Activated naive CD4-positive, alpha-beta T cell treated with anti-CD3 and anti-CD28 coated beads, Interleukin-2, amount 50 U/mL, for 72 hours (primary cell): ENCODE data around the gene GOLGA6C. TPM values are rescaled to one million over a fixed set of nuclear protein-coding genes. Genes with fewer than 3 reads are reported as not detected.
"Not testable (repeated sequence)": the region's sequence is repeated elsewhere in the genome, so short reads cannot be mapped to it uniquely, and the experiment has no call there.

Source experiments
- ATAC-seq, 2 donors: fragments of 150-1000 bp; cut with Tn5 transposase; 2 replicates each; pipeline ENCODE4 v1.10.0; 2021; ENCODE audit warnings: mild to moderate bottlenecking in 2 of 2, moderate library complexity in 2 of 2
- DNase-seq, 2 donors: peaks; one replicate each; pipeline ENCODE4 v3.0.0; 2021 to 2022; ENCODE audit warnings: low spot score in 2 of 2
- H3K27ac Mint-ChIP-seq, 2 donors: one replicate each; pipeline ENCODE4 v1.8.0; 2022; ENCODE audit warnings: mild to moderate bottlenecking in 2 of 2, mixed read lengths in 2 of 2
- H3K36me3 Mint-ChIP-seq, 2 donors: one replicate each; pipeline ENCODE4 v1.8.0; 2022; ENCODE audit warnings: mixed read lengths in 2 of 2
- H3K9me3 Mint-ChIP-seq, 2 donors: one replicate each; pipeline ENCODE4 v1.8.0; 2022; ENCODE audit warnings: mixed read lengths in 2 of 2
- total RNA-seq, 2 donors: library from RNA; stranded (reverse); gene quantifications; one replicate each; pipeline ENCODE4 v1.2.3, GENCODE V29; 2022

The GOLGA6C gene
- under 1 TPM in 1 of 2 donors, not detected in 1; 0.11 TPM for total RNA-seq

GRCh38 chr15:75258034-75258433 is at the start of gene GOLGA6C:
Gene GOLGA6C, plus strand, starts transcription at chr15:75258334. Its CDS starts 265 bp downstream, at chr15:75258599.
- not testable (repeated sequence) for ATAC-seq, H3K9me3 Mint-ChIP-seq, H3K27ac Mint-ChIP-seq, DNase-seq, H3K36me3 Mint-ChIP-seq

- no peak for DNase-seq
- H3K9me3 Mint-ChIP-seq = no peaks in the 10 kb centered on the region
- H3K36me3 Mint-ChIP-seq = peaks cover 0 to 6% of the 10 kb centered on the region in 2 donors
- ATAC-seq = no peak
- peak overlapping the region in 1 of 2 donors; percentile 88 for H3K27ac Mint-ChIP-seq
Observed at GRCh38 chr15:75208501-75209288, 49.4 kb upstream of the GOLGA6C start.

GRCh38 chr15:75209289-75209676 is 48.9 kb upstream of the GOLGA6C start:
- H3K27ac Mint-ChIP-seq = peak overlapping the region in 1 of 2 donors; percentile 88
- H3K36me3 Mint-ChIP-seq = peaks cover 0 to 6% of the 10 kb centered on the region in 2 donors

GRCh38 chr15:75210811-75211230 is 47.3 kb upstream of the GOLGA6C start:
- no peak for ATAC-seq
- H3K36me3 Mint-ChIP-seq = peaks cover 0 to 6% of the 10 kb centered on the region in 2 donors
- peak overlapping the region; percentile 67 to 88 for H3K27ac Mint-ChIP-seq
- no peaks in the 10 kb centered on the region for H3K9me3 Mint-ChIP-seq
- no peak for DNase-seq

More at GRCh38 chr15:75209289-75209676, 48.9 kb upstream of the GOLGA6C start:
- DNase-seq (no peak), ATAC-seq (no peak)
- no peaks in the 10 kb centered on the region for H3K9me3 Mint-ChIP-seq

- Mint-ChIP-seq H3K9me3 (no peaks in the 10 kb centered on the region), H3K27ac (peak overlapping the region in 1 of 2 donors; percentile 67), H3K36me3 (peaks cover 0 to 6% of the 10 kb centered on the region in 2 donors)
- DNase-seq = no peak
- ATAC-seq = no peak
Observed at GRCh38 chr15:75211436-75212199, 46.5 kb upstream of the GOLGA6C start.

GRCh38 chr15:75212200-75212858 is 45.8 kb upstream of the GOLGA6C start:
- peaks cover 0 to 6% of the 10 kb centered on the region in 2 donors for H3K36me3 Mint-ChIP-seq
- DNase-seq = no peak
- ATAC-seq = no peak
- peak overlapping the region in 1 of 2 donors; percentile 44 for H3K27ac Mint-ChIP-seq
- no peaks in the 10 kb centered on the region for H3K9me3 Mint-ChIP-seq

GRCh38 chr15:75213212-75213767 is 44.8 kb upstream of the GOLGA6C start:
- ATAC-seq (no peak), DNase-seq (no peak)
- Mint-ChIP-seq H3K9me3 (no peaks in the 10 kb centered on the region), H3K36me3 (peaks cover 0 to 6% of the 10 kb centered on the region in 2 donors), H3K27ac (peak overlapping the region in 1 of 2 donors; percentile 48)

GRCh38 chr15:75213768-75214221 is 44.3 kb upstream of the GOLGA6C start:
- H3K9me3 Mint-ChIP-seq = no peaks in the 10 kb centered on the region
- ATAC-seq = no peak

GRCh38 chr15:75214293-75215096 is 43.6 kb upstream of the GOLGA6C start:
- H3K27ac Mint-ChIP-seq = peak overlapping the region in 1 of 2 donors; percentile 79
- peaks cover 0 to 4% of the 10 kb centered on the region in 2 donors for H3K36me3 Mint-ChIP-seq
- DNase-seq (no peak), ATAC-seq (no peak)
- no peaks in the 10 kb centered on the region for H3K9me3 Mint-ChIP-seq

More at GRCh38 chr15:75213768-75214221, 44.3 kb upstream of the GOLGA6C start:
- DNase-seq = no peak
- H3K27ac Mint-ChIP-seq = peak overlapping the region in 1 of 2 donors; percentile 48
- peaks cover 0 to 6% of the 10 kb centered on the region in 2 donors for H3K36me3 Mint-ChIP-seq

- DNase-seq (no peak), ATAC-seq (peak in 1 of 2 donors; percentile 14)
- peak overlapping the region; percentile 68 to 79 for H3K27ac Mint-ChIP-seq
Observed at GRCh38 chr15:75215107-75216004, 42.8 kb upstream of the GOLGA6C start.

GRCh38 chr15:75217012-75217411 is 41.1 kb upstream of the GOLGA6C start:
- ATAC-seq = no peak
- peak overlapping the region; percentile 79 to 92 for H3K27ac Mint-ChIP-seq
- no peaks in the 10 kb centered on the region for H3K36me3 Mint-ChIP-seq

More at GRCh38 chr15:75215107-75216004, 42.8 kb upstream of the GOLGA6C start:
- H3K9me3 Mint-ChIP-seq = no peaks in the 10 kb centered on the region
- no peaks in the 10 kb centered on the region for H3K36me3 Mint-ChIP-seq

GRCh38 chr15:75217574-75217973 is 40.6 kb upstream of the GOLGA6C start:
- H3K27ac Mint-ChIP-seq = peak overlapping the region in 1 of 2 donors; percentile 92
- DNase-seq, H3K36me3 Mint-ChIP-seq, ATAC-seq, H3K9me3 Mint-ChIP-seq: not testable (repeated sequence)

More at GRCh38 chr15:75217012-75217411, 41.1 kb upstream of the GOLGA6C start:
- no peak for DNase-seq
- H3K9me3 Mint-ChIP-seq = no peaks in the 10 kb centered on the region

GRCh38 chr15:75219507-75219929 is 38.6 kb upstream of the GOLGA6C start:
- not testable (repeated sequence) for DNase-seq, ATAC-seq, H3K27ac Mint-ChIP-seq, H3K36me3 Mint-ChIP-seq, H3K9me3 Mint-ChIP-seq

- DNase-seq (no peak), ATAC-seq (peak in 1 of 2 donors; percentile 10)
- no peaks in the 10 kb centered on the region for H3K36me3 Mint-ChIP-seq
- peak overlapping the region in 1 of 2 donors; percentile 55 for H3K27ac Mint-ChIP-seq
- no peaks in the 10 kb centered on the region for H3K9me3 Mint-ChIP-seq
Observed at GRCh38 chr15:75223688-75224087, 34.4 kb upstream of the GOLGA6C start.
